Measurements from ENCODE around the gene EGR1. TPM values are rescaled to one million over a fixed set of nuclear protein-coding genes. Genes with fewer than 3 reads are reported as not detected.

Gene EGR1
- total RNA-seq, 1 donor from 2014 or later, result 6.7 TPM

DNA sequence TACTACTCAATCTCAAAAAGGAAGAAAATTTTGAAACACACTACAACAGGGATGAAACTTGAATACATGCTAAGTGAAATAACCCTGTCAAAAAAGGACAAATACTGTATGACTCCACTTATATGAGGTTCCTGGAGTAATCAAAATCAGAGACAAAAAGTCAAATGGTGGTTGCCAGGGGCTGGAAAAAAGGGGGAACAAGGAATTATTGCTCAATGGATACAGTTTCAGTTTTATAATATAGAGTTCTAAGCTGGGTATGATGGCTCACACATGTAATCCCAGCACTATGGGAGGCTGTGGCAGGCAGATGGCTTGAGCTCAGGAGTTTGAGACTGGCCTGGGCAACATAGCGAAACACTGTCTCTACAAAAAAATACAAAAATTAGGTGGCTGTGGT is 48.7 kb downstream of the EGR1 start:
- TF ChIP-seq, protein P1, sequence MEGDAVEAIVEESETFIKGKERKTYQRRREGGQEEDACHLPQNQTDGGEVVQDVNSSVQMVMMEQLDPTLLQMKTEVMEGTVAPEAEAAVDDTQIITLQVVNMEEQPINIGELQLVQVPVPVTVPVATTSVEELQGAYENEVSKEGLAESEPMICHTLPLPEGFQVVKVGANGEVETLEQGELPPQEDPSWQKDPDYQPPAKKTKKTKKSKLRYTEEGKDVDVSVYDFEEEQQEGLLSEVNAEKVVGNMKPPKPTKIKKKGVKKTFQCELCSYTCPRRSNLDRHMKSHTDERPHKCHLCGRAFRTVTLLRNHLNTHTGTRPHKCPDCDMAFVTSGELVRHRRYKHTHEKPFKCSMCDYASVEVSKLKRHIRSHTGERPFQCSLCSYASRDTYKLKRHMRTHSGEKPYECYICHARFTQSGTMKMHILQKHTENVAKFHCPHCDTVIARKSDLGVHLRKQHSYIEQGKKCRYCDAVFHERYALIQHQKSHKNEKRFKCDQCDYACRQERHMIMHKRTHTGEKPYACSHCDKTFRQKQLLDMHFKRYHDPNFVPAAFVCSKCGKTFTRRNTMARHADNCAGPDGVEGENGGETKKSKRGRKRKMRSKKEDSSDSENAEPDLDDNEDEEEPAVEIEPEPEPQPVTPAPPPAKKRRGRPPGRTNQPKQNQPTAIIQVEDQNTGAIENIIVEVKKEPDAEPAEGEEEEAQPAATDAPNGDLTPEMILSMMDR (conservative IDR thresholded peaks at IDR 0.05; ENCODE audit: low read depth, low read length), result no peak
- DNase-seq (ENCODE audit: low read depth), result no peak
- no peak overlapping the region for H3K4me3 ChIP-seq (ENCODE audit: low read depth, low read length)

DNA sequence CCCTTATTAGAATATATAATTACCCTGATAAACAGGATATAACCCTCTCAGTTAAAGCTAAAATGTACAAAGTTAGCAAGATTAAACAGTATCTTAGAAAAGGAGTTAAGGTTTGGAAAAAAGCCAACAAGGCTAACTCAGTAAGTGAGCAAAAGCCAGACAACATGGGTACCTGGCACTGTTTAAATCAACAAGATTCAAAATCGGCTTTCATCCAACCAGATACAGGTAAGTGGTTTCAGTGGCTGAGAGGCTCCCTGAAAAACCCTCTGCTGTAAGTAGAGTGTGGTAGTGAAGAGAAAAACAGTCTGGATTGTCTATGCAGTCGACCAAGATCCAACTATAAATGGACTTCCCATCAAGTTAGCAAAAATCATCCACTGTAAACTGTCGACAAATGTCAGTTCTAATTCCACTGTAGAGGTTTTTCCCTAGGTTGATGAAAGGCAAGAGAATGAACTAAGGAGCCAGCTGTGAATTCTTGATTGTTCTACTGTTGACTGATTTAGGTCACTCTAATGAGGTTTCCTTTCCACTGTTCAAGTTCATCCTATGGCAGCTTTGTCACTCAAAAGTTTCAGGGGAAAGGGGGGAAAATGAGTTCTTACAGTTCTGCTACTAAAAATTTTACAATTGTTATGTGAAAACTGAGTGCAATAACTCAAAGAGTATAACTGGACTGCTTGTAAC is 50.4 kb downstream of the EGR1 start:
- TF ChIP-seq, protein P1 (conservative IDR thresholded peaks at IDR 0.05; ENCODE audit: low read depth, low read length), result no peak
- no peak for DNase-seq (ENCODE audit: low read depth)
- no peak overlapping the region for H3K4me3 ChIP-seq (ENCODE audit: low read depth, low read length)

DNA sequence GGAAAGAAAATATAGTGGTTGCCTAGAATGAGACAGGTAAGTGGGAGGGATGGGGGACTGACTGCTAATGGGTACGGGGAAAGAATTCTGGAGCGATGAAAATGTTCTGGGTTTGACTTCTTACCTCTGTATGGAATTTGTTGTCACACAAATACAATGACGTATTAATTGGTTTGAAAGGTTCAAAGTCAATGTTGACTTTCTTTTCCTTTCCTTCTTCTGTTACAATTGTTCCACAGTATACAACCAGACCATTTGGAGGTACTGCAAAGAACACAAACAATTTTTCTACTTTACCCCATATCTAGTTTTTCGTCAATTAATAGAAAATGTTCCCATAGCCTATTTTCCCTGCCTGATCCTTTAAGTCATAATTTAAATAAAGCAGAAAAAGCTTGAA is 52.2 kb downstream of the EGR1 start:
- H3K4me3 ChIP-seq (ENCODE audit: low read depth, low read length), result no peak overlapping the region
- TF ChIP-seq, protein P1 (conservative IDR thresholded peaks at IDR 0.05; ENCODE audit: low read depth, low read length), result no peak
- no peak for DNase-seq (ENCODE audit: low read depth)

Other genes starting within 250 kb of the EGR1 start
- 0.12 and 0.29 TPM in 2 replicates for gene GFRA3, start 190.9 kb upstream of the EGR1 start, total RNA-seq
- 14.2 and 17.6 TPM in 2 replicates for gene CDC25C, start 133.7 kb upstream of the EGR1 start, total RNA-seq
- 13.7 and 34.7 TPM in 2 replicates for gene FAM53C, start 127.2 kb upstream of the EGR1 start, total RNA-seq
- gene KDM3B, start 112.8 kb upstream of the EGR1 start, total RNA-seq, result 27.6 and 40.2 TPM in 2 replicates
- gene REEP2, start 26.4 kb upstream of the EGR1 start, total RNA-seq, result 9.9 and 30.6 TPM in 2 replicates
- 65.1 and 125 TPM in 2 replicates for gene ETF1, start 77.8 kb downstream of the EGR1 start, total RNA-seq
- 174 and 403 TPM in 2 replicates for gene HSPA9, start 109.9 kb downstream of the EGR1 start, total RNA-seq